ENCODE measurements around the gene ISYNA1.

GRCh38 chr19:18392926-18393325 is 45.0 kb downstream of the ISYNA1 start:
- TF ChIP-seq, protein P1, sequence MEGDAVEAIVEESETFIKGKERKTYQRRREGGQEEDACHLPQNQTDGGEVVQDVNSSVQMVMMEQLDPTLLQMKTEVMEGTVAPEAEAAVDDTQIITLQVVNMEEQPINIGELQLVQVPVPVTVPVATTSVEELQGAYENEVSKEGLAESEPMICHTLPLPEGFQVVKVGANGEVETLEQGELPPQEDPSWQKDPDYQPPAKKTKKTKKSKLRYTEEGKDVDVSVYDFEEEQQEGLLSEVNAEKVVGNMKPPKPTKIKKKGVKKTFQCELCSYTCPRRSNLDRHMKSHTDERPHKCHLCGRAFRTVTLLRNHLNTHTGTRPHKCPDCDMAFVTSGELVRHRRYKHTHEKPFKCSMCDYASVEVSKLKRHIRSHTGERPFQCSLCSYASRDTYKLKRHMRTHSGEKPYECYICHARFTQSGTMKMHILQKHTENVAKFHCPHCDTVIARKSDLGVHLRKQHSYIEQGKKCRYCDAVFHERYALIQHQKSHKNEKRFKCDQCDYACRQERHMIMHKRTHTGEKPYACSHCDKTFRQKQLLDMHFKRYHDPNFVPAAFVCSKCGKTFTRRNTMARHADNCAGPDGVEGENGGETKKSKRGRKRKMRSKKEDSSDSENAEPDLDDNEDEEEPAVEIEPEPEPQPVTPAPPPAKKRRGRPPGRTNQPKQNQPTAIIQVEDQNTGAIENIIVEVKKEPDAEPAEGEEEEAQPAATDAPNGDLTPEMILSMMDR (IDR thresholded peaks at IDR 0.05; ENCODE audit: extremely low read depth in 1 of 2, insufficient read depth in 1 of 2, low read depth in 1 of 2, low read length in 2 of 2) = no peak
- TF ChIP-seq, protein P2, sequence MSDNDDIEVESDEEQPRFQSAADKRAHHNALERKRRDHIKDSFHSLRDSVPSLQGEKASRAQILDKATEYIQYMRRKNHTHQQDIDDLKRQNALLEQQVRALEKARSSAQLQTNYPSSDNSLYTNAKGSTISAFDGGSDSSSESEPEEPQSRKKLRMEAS (IDR thresholded peaks at IDR 0.05; ENCODE audit: insufficient read depth, insufficient read length) = no peak
